Suprapubic skin (tissue), 4 donors: ENCODE data around the gene ZNF544.
"Not testable (repeated sequence)": the region's sequence is repeated elsewhere in the genome, so short reads cannot be mapped to it uniquely, and the experiment has no call there.

Experiments
- POLR2A ChIP-seq, 2 donors: fragments of 450-650 bp; IDR thresholded peaks; one replicate each; pipeline ENCODE4 v1.6.1; 2017; ENCODE audit warnings: antibody characterized with exemption in 2 of 2, mild to moderate bottlenecking in 2 of 2, moderate library complexity in 2 of 2
- POLR2AphosphoS5 ChIP-seq, 3 donors: sonication (generic); formaldehyde crosslinking; IDR thresholded peaks; one replicate each; pipeline ENCODE4 v1.6.1; 2017; ENCODE audit warnings: antibody characterized with exemption in 3 of 3
- TF ChIP-seq, protein P1 (sequence below), 2 donors: fragments of 200-600 bp in 1 of 2; fragments of 450-650 bp in 1 of 2; sonication (generic) in 1 of 2; IDR thresholded peaks; one replicate each; pipeline ENCODE4 v1.5.1; 2016 to 2019; ENCODE audit warnings: antibody characterized with exemption in 2 of 2, mild to moderate bottlenecking in 1 of 2, moderate library complexity in 1 of 2

DNA sequence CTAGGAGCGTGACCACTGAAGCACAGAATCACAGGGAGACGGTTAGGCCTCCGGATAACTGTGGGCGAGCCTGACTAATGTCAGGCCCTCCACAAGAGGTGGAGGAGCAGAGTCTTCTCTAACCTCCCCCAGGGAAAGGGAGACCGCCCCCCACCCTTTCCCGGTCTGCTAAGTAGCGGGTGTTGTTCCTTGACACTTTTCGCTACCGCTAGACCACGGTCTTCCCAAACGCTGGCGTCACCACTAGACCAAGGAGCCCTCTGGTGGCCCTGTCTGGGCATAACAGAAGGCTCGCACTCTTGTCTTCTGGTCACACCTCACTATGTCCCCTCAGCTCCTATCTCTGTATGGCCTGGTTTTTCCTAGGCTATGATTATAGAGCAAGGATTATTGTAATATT is 82.0 kb downstream of the ZNF544 start:
- TF ChIP-seq POLR2AphosphoS5, POLR2A (IDR thresholded peaks at IDR 0.05): not testable (repeated sequence)
- TF ChIP-seq, protein P1, sequence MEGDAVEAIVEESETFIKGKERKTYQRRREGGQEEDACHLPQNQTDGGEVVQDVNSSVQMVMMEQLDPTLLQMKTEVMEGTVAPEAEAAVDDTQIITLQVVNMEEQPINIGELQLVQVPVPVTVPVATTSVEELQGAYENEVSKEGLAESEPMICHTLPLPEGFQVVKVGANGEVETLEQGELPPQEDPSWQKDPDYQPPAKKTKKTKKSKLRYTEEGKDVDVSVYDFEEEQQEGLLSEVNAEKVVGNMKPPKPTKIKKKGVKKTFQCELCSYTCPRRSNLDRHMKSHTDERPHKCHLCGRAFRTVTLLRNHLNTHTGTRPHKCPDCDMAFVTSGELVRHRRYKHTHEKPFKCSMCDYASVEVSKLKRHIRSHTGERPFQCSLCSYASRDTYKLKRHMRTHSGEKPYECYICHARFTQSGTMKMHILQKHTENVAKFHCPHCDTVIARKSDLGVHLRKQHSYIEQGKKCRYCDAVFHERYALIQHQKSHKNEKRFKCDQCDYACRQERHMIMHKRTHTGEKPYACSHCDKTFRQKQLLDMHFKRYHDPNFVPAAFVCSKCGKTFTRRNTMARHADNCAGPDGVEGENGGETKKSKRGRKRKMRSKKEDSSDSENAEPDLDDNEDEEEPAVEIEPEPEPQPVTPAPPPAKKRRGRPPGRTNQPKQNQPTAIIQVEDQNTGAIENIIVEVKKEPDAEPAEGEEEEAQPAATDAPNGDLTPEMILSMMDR (IDR thresholded peaks at IDR 0.05), result peak; percentile 5 to 42
